Natural killer cell (primary cell): ENCODE data around the gene TPST2. TPM values are rescaled to one million over a fixed set of nuclear protein-coding genes. Genes with fewer than 3 reads are reported as not detected.
A peak's percentile ranks its signal among the peaks of the same experiment; 100 is the strongest.

ENCODE experiments used
- ATAC-seq, 3 donors: fragments of 150-1000 bp in 2 of 3; fragments of 200-7000 bp in 1 of 3; cut with Tn5 transposase; 1 replicate in 1 of 3; 2 replicates in 2 of 3; pipeline ENCODE4 v1.10.0; 2021; ENCODE audit warnings: mild to moderate bottlenecking in 2 of 3, moderate library complexity in 2 of 3
- DNase-seq, 2 donors: peaks; one replicate each; pipeline versions ENCODE4 v3.0.0 to v3.0.0-alpha.2; 2013 to 2021; ENCODE audit warnings: mixed read lengths in 1 of 2
- H3K27ac ChIP-seq: one replicate; pipeline ENCODE4 v1.5.1; 2013; ENCODE audit warnings: mild to moderate bottlenecking, low read length
- H3K27me3 ChIP-seq: one replicate; pipeline ENCODE4 v1.6.1; 2013; ENCODE audit warnings: low read length; ENCODE audit not compliant: control insufficient read depth, insufficient read depth
- H3K36me3 ChIP-seq: one replicate; pipeline ENCODE4 v1.6.1; 2013; ENCODE audit warnings: low read length; ENCODE audit not compliant: control insufficient read depth, insufficient read depth
- H3K4me1 ChIP-seq: one replicate; pipeline ENCODE4 v1.6.1; 2013; ENCODE audit warnings: low read length; ENCODE audit not compliant: control insufficient read depth, insufficient read depth
- H3K4me3 ChIP-seq: one replicate; pipeline ENCODE4 v1.5.1; 2013; ENCODE audit warnings: low read length
- H3K9me3 ChIP-seq: one replicate; pipeline ENCODE4 v1.6.1; 2013; ENCODE audit warnings: low read length; ENCODE audit not compliant: control insufficient read depth, insufficient read depth
- H3K27ac Mint-ChIP-seq, 2 donors: one replicate each; pipeline ENCODE4 v1.8.0; 2022; ENCODE audit warnings: mild to moderate bottlenecking in 2 of 2, mixed read lengths in 2 of 2, moderate library complexity in 1 of 2
- H3K27me3 Mint-ChIP-seq, 2 donors: one replicate each; pipeline ENCODE4 v1.8.0; 2022; ENCODE audit warnings: low read depth in 2 of 2, mixed read lengths in 2 of 2
- H3K36me3 Mint-ChIP-seq: one replicate; pipeline ENCODE4 v1.8.0; 2022; ENCODE audit warnings: mixed read lengths
- H3K4me1 Mint-ChIP-seq, 2 donors: one replicate each; pipeline ENCODE4 v1.8.0; 2022; ENCODE audit warnings: mixed read lengths in 2 of 2
- H3K4me3 Mint-ChIP-seq: one replicate; pipeline ENCODE4 v1.8.0; 2022; ENCODE audit warnings: mild to moderate bottlenecking, moderate library complexity, mixed read lengths
- H3K9me3 Mint-ChIP-seq, 2 donors: one replicate each; pipeline ENCODE4 v1.8.0; 2022; ENCODE audit warnings: mixed read lengths in 2 of 2
- WGBS: methylation state at CpG from one replicate; pipeline ENCODE4 v1.1.7; 2013; ENCODE audit warnings: missing lambda C conversion rate; ENCODE audit not compliant: insufficient coverage; 5-methylcytosine and 5-hydroxymethylcytosine counted together
- intact Hi-C: fragments of 100-400 bp; cut with micrococcal nuclease; formaldehyde crosslinking; loops from one replicate; pipeline ENCODE4 v1.14.2; 2022
- total RNA-seq, 4 donors: library from RNA; stranded (reverse); fragments of 120-200 nt in 1 of 4; gene quantifications; one replicate each; pipeline versions ENCODE4 v1.2.3 to v1.2.4, GENCODE V29; 2013 to 2022
- TF ChIP-seq, protein P1 (sequence below): fragments of 200-600 bp; IDR thresholded peaks from one replicate; pipeline ENCODE4 v1.8.0; 2022; ENCODE audit warnings: antibody characterized with exemption

Gene TPST2
- total RNA-seq, 3 donors from 2014 or later (not counting 1 experiment from before 2014, with no cell fraction given) = 145 to 206 (median 155) TPM

DNA sequence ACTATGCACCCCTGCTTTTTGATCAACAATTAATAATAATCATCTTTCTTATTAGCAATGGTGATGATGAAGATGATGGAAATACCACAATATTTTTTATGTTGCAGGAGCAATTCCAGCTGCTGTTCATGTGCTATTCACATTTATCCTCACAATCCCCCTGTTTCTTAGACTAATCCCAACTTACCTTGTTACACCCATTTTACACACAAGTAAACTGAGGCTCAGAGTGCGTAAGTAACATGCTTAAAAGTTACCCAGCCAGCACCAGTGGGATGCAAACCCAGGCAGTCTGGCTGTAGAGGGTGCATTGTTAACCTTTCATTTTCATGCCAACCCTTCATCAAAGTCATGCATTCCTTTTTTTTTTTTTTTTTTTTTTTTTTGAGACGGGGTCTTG, 30.3 kb upstream of the TPST2 start:
- peaks cover 0 to 4% of the 10 kb centered on the region in 2 donors for H3K9me3 Mint-ChIP-seq
- H3K36me3 Mint-ChIP-seq = no peaks in the 10 kb centered on the region
- Histone ChIP-seq H3K9me3 (no peaks in the 10 kb centered on the region), H3K36me3 (no peaks in the 10 kb centered on the region), H3K27me3 (no peaks in the 10 kb centered on the region), H3K27ac (no peak overlapping the region), H3K4me1 (peaks cover 30% of the 10 kb centered on the region), H3K4me3 (no peak overlapping the region)
- 86% methylated on average over 1 of the region's 2 CpGs for WGBS
- intact Hi-C loops = no loop called here
- TF ChIP-seq, protein P1, sequence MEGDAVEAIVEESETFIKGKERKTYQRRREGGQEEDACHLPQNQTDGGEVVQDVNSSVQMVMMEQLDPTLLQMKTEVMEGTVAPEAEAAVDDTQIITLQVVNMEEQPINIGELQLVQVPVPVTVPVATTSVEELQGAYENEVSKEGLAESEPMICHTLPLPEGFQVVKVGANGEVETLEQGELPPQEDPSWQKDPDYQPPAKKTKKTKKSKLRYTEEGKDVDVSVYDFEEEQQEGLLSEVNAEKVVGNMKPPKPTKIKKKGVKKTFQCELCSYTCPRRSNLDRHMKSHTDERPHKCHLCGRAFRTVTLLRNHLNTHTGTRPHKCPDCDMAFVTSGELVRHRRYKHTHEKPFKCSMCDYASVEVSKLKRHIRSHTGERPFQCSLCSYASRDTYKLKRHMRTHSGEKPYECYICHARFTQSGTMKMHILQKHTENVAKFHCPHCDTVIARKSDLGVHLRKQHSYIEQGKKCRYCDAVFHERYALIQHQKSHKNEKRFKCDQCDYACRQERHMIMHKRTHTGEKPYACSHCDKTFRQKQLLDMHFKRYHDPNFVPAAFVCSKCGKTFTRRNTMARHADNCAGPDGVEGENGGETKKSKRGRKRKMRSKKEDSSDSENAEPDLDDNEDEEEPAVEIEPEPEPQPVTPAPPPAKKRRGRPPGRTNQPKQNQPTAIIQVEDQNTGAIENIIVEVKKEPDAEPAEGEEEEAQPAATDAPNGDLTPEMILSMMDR = no peak
- no peak for ATAC-seq
- H3K27ac Mint-ChIP-seq = no peak overlapping the region
- H3K4me1 Mint-ChIP-seq = peaks cover 26 to 43% of the 10 kb centered on the region in 2 donors
- H3K27me3 Mint-ChIP-seq = no peaks in the 10 kb centered on the region
- DNase-seq = no peak
- H3K4me3 Mint-ChIP-seq = no peak overlapping the region

GRCh38 chr22:26619510-26619909, 29.6 kb upstream of the TPST2 start:
- H3K36me3 Mint-ChIP-seq = no peaks in the 10 kb centered on the region
- WGBS = 55% methylated on average over 5 of the region's 6 CpGs

GRCh38 chr22:26618455-26618854, 28.5 kb upstream of the TPST2 start:
- H3K9me3 Mint-ChIP-seq = no peaks in the 10 kb centered on the region
- no peak overlapping the region for H3K4me3 Mint-ChIP-seq
- H3K27ac Mint-ChIP-seq = peak overlapping the region in 1 of 2 donors; percentile 5
- intact Hi-C loops = no loop called here
- DNase-seq = no peak
- Histone ChIP-seq H3K27ac (no peak overlapping the region), H3K4me1 (peaks cover 34% of the 10 kb centered on the region), H3K4me3 (no peak overlapping the region), H3K9me3 (no peaks in the 10 kb centered on the region), H3K27me3 (no peaks in the 10 kb centered on the region), H3K36me3 (no peaks in the 10 kb centered on the region)
- TF ChIP-seq, protein P1 = no peak
- no peaks in the 10 kb centered on the region for H3K27me3 Mint-ChIP-seq
- ATAC-seq = no peak
- peaks cover 34 to 55% of the 10 kb centered on the region in 2 donors for H3K4me1 Mint-ChIP-seq
- no peaks in the 10 kb centered on the region for H3K36me3 Mint-ChIP-seq
- WGBS = 87% methylated on average over 7 of the region's 8 CpGs

More at GRCh38 chr22:26619510-26619909, 29.6 kb upstream of the TPST2 start:
- Histone ChIP-seq H3K36me3 (no peaks in the 10 kb centered on the region), H3K4me1 (peaks cover 34% of the 10 kb centered on the region), H3K27ac (no peak overlapping the region), H3K27me3 (no peaks in the 10 kb centered on the region), H3K4me3 (no peak overlapping the region), H3K9me3 (no peaks in the 10 kb centered on the region)
- intact Hi-C loops = no loop called here
- TF ChIP-seq, protein P1 = no peak
- no peaks in the 10 kb centered on the region for H3K27me3 Mint-ChIP-seq
- H3K4me1 Mint-ChIP-seq = peaks cover 29 to 48% of the 10 kb centered on the region in 2 donors
- DNase-seq (no peak), ATAC-seq (no peak)
- no peak overlapping the region for H3K27ac Mint-ChIP-seq
- no peak overlapping the region for H3K4me3 Mint-ChIP-seq
- H3K9me3 Mint-ChIP-seq = peaks cover 0 to 4% of the 10 kb centered on the region in 2 donors
